ENCODE data around the gene AUTS2. TPM values are rescaled to one million over a fixed set of nuclear protein-coding genes. Genes with fewer than 3 reads are reported as not detected.

The AUTS2 gene
- total RNA-seq, 1 donor from 2014 or later = 80.6 TPM

DNA sequence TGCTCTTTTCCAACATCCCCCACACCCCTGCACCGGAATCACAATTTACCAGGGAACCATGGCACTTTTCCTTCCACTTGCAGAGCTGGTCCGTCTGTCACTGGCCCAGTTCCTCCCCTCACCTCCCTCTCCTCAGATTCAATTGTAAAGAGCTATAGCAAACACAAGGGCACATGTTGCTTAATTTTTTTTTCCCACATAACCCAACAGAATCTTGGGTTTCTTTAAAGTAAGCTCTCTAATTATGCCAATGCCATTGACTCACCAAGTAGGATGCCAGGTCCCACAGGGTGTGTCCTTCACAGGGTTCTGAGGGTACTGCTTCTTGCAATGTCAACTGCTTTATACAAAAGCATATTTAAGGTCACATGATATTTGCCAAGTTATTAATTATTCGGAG is 262.2 kb downstream of the AUTS2 start:
- Mint-ChIP-seq H3K4me1 (ENCODE audit: unreplicated experiment) (peaks cover 24% of the 10 kb centered on the region), H3K27me3 (ENCODE audit: unreplicated experiment) (no peaks in the 10 kb centered on the region), H3K36me3 (ENCODE audit: unreplicated experiment) (no peaks in the 10 kb centered on the region), H3K4me3 (ENCODE audit: unreplicated experiment) (no peak overlapping the region), H3K27ac (ENCODE audit: unreplicated experiment) (no peak overlapping the region), H3K9me3 (ENCODE audit: unreplicated experiment) (no peaks in the 10 kb centered on the region)
- no peak for TF ChIP-seq CTCF (IDR thresholded peaks at IDR 0.05)
- DNase-seq (ENCODE audit: extremely low spot score, unreplicated experiment) = no peak

DNA sequence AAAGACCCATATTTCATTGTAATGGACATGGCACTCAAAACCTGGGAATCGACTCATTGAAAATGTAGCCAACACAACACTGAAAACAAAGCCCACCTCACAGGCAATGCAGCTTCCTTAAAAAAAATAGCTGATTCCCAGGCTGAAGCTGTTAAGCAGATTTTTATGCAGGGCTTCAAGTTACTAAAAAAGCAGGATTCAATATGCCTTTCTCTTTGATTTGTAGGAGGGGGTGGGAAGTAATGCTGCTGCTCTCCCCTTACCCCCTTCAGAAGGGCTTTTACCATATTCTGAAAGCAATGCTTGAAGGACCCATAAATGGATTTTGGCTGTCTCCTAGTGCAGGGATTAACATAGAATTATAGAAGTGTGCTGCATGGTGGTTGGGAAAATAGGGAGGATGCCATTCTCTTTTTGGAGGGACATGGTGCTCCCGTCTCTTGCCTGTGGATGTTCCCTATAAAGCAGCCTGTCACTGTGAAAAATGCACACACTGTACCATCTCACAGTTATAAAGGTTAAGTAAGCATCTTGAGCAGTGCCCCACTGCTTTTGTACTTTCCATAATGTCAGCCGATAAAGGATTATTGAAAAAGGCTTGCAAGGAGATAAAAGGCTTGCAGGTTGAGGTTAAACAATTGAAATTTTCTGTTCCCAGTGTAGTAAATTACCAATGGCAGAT is 262.8 kb downstream of the AUTS2 start:
- DNase-seq (ENCODE audit: extremely low spot score, unreplicated experiment) = no peak
- TF ChIP-seq CTCF (IDR thresholded peaks at IDR 0.05) = no peak
- peaks cover 26% of the 10 kb centered on the region for H3K4me1 Mint-ChIP-seq (ENCODE audit: unreplicated experiment)
- H3K9me3 Mint-ChIP-seq (ENCODE audit: unreplicated experiment) = no peaks in the 10 kb centered on the region
- H3K36me3 Mint-ChIP-seq (ENCODE audit: unreplicated experiment) = no peaks in the 10 kb centered on the region
- H3K4me3 Mint-ChIP-seq (ENCODE audit: unreplicated experiment) = no peak overlapping the region
- H3K27me3 Mint-ChIP-seq (ENCODE audit: unreplicated experiment) = no peaks in the 10 kb centered on the region
- no peak overlapping the region for H3K27ac Mint-ChIP-seq (ENCODE audit: unreplicated experiment)

- no peak for TF ChIP-seq CTCF (IDR thresholded peaks at IDR 0.05)
- Mint-ChIP-seq H3K9me3 (ENCODE audit: unreplicated experiment) (no peaks in the 10 kb centered on the region), H3K27me3 (ENCODE audit: unreplicated experiment) (no peaks in the 10 kb centered on the region), H3K36me3 (ENCODE audit: unreplicated experiment) (no peaks in the 10 kb centered on the region), H3K4me1 (ENCODE audit: unreplicated experiment) (peaks cover 26% of the 10 kb centered on the region), H3K27ac (ENCODE audit: unreplicated experiment) (no peak overlapping the region), H3K4me3 (ENCODE audit: unreplicated experiment) (no peak overlapping the region)
- DNase-seq (ENCODE audit: extremely low spot score, unreplicated experiment) = no peak
These were observed 264.3 kb downstream of the AUTS2 start for GRCh38 chr7:69862413-69863064.

DNA sequence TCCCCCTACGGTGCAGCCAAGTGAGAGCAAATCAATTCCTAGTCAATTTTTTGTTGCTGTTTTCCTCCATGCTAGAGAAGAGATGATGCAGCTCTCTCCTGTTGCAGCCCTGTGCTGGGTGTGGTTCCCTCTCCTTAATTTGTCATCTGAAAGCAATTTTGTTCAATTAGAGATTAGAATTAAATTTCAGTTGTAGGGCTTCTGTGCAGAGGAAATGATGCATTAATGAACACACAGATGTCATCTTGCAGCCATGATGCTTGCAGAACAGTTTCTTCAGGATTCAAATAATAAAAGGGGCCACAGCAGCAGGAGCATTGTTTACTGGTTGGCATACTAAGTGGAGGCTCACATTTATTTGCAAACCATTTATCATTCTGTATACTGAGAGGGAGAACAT is 266.0 kb downstream of the AUTS2 start:
- H3K27ac Mint-ChIP-seq (ENCODE audit: unreplicated experiment) = no peak overlapping the region
- no peak for TF ChIP-seq CTCF (IDR thresholded peaks at IDR 0.05)
- no peak overlapping the region for H3K4me3 Mint-ChIP-seq (ENCODE audit: unreplicated experiment)
- H3K9me3 Mint-ChIP-seq (ENCODE audit: unreplicated experiment) = no peaks in the 10 kb centered on the region
- peaks cover 26% of the 10 kb centered on the region for H3K4me1 Mint-ChIP-seq (ENCODE audit: unreplicated experiment)
- DNase-seq (ENCODE audit: extremely low spot score, unreplicated experiment) = no peak
- no peaks in the 10 kb centered on the region for H3K36me3 Mint-ChIP-seq (ENCODE audit: unreplicated experiment)
- no peaks in the 10 kb centered on the region for H3K27me3 Mint-ChIP-seq (ENCODE audit: unreplicated experiment)

DNA sequence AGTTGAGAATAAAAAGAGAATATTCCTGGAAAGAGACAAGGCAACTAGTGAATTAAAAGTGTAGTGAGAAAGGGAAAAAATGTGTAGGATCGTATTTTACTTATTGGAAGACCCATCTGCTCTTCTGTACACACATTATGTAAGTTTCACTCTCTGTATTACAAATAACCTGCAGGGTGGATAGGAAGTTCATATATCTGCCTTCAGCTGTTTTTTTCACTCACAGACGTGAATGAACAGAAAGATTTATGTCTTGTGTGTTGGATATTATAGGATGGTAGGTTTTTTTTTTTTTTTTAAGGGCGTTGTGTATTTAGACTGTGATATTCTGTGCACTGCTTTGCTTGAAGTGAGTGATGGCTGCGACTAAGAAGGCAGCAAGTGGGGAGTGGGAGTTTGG is 266.5 kb downstream of the AUTS2 start:
- H3K27me3 Mint-ChIP-seq (ENCODE audit: unreplicated experiment) = no peaks in the 10 kb centered on the region
- H3K4me1 Mint-ChIP-seq (ENCODE audit: unreplicated experiment) = peaks cover 26% of the 10 kb centered on the region
- H3K4me3 Mint-ChIP-seq (ENCODE audit: unreplicated experiment) = no peak overlapping the region
- TF ChIP-seq CTCF (IDR thresholded peaks at IDR 0.05) = no peak
- no peak overlapping the region for H3K27ac Mint-ChIP-seq (ENCODE audit: unreplicated experiment)
- no peak for DNase-seq (ENCODE audit: extremely low spot score, unreplicated experiment)
- no peaks in the 10 kb centered on the region for H3K9me3 Mint-ChIP-seq (ENCODE audit: unreplicated experiment)
- H3K36me3 Mint-ChIP-seq (ENCODE audit: unreplicated experiment) = no peaks in the 10 kb centered on the region
